ENCODE measurements around the gene IL22RA2. TPM values are rescaled to one million over a fixed set of nuclear protein-coding genes. Genes with fewer than 3 reads are reported as not detected.

Gene IL22RA2
- polyA plus RNA-seq, 10 donors: 0.33 to 0.46 TPM; not detected in 8

- DNase-seq: no peak
These were observed 5.6 kb downstream of the IL22RA2 start for GRCh38 chr6:137167702-137168377.

GRCh38 chr6:137166247-137167098, 7.0 kb downstream of the IL22RA2 start:
- DNase-seq: no peak

GRCh38 chr6:137165375-137166246, 7.8 kb downstream of the IL22RA2 start:
- DNase-seq: no peak

GRCh38 chr6:137163732-137164318, 9.6 kb downstream of the IL22RA2 start:
- no peak for DNase-seq

- DNase-seq: no peak
These were observed 10.6 kb downstream of the IL22RA2 start for GRCh38 chr6:137162692-137163306.

- DNase-seq: no peak
These were observed 11.5 kb downstream of the IL22RA2 start for GRCh38 chr6:137161949-137162348.

- no peak for DNase-seq
These were observed 12.7 kb downstream of the IL22RA2 start for GRCh38 chr6:137160763-137161162.

- DNase-seq: no peak
These were observed 13.5 kb downstream of the IL22RA2 start for GRCh38 chr6:137159912-137160311.

GRCh38 chr6:137157601-137158000, 15.8 kb downstream of the IL22RA2 start:
- peak; percentile 4 to 34 (median 9) for DNase-seq

- no peak for DNase-seq
These were observed 16.8 kb downstream of the IL22RA2 start for GRCh38 chr6:137156650-137157049.

- peak in 2 of 3 donors; percentile 4 to 7 for DNase-seq
These were observed 17.6 kb downstream of the IL22RA2 start for GRCh38 chr6:137155830-137156229.

GRCh38 chr6:137150072-137150471, 23.4 kb downstream of the IL22RA2 start:
- DNase-seq: no peak

GRCh38 chr6:137149035-137149393, 24.4 kb downstream of the IL22RA2 start:
- no peak for DNase-seq

- DNase-seq: no peak
These were observed 25.0 kb downstream of the IL22RA2 start for GRCh38 chr6:137148306-137149034.

- no peak for DNase-seq
These were observed 26.2 kb downstream of the IL22RA2 start for GRCh38 chr6:137147195-137147594.

GRCh38 chr6:137146206-137146605, 27.2 kb downstream of the IL22RA2 start:
- no peak for DNase-seq

GRCh38 chr6:137145421-137145820, 28.0 kb downstream of the IL22RA2 start:
- no peak for DNase-seq

- no peak for DNase-seq
These were observed 37.4 kb downstream of the IL22RA2 start for GRCh38 chr6:137136065-137136464.

- no peak for DNase-seq
These were observed 39.0 kb downstream of the IL22RA2 start for GRCh38 chr6:137134483-137134882.

- no peak for DNase-seq
These were observed 40.3 kb downstream of the IL22RA2 start for GRCh38 chr6:137133122-137133521.

Data from muscle of back (tissue), 11 donors.